Upper lobe of left lung (tissue), 6 donors: ENCODE data around the gene U2AF1L4. TPM values are rescaled to one million over a fixed set of nuclear protein-coding genes. Genes with fewer than 3 reads are reported as not detected.

Experiments used
- ATAC-seq, 2 donors: fragments of 200-7000 bp; cut with Tn5 transposase; one replicate each; pipeline ENCODE4 v1.9.1; 2022; ENCODE audit warnings: mild to moderate bottlenecking in 2 of 2, moderate library complexity in 2 of 2; ENCODE audit not compliant: low FRiP score in 2 of 2
- DNase-seq, 2 donors: peaks; one replicate each; pipeline ENCODE4 v3.0.0-alpha.2; 2019 to 2020
- H3K27ac ChIP-seq, 4 donors: fragments of 200-600 bp; sonication (generic); one replicate each; pipeline ENCODE4 v1.5.1; 2016 to 2019
- H3K27me3 ChIP-seq, 4 donors: fragments of 200-600 bp; sonication (generic); one replicate each; pipeline ENCODE4 v1.5.1; 2017 to 2019
- H3K36me3 ChIP-seq, 4 donors: fragments of 200-600 bp; sonication (generic); one replicate each; pipeline ENCODE4 v1.5.1; 2016 to 2019
- H3K4me1 ChIP-seq, 4 donors: fragments of 200-600 bp; sonication (generic); one replicate each; pipeline ENCODE4 v1.5.1; 2018 to 2019
- H3K4me3 ChIP-seq, 4 donors: fragments of 200-600 bp; sonication (generic); one replicate each; pipeline ENCODE4 v1.5.1; 2017 to 2019; ENCODE audit warnings: mild to moderate bottlenecking in 2 of 4, moderate library complexity in 1 of 4
- H3K9me3 ChIP-seq, 4 donors: fragments of 200-600 bp; sonication (generic); one replicate each; pipeline ENCODE4 v1.5.1; 2018 to 2019
- CTCF ChIP-seq, 6 experiments: fragments of 450-650 bp in 4 of 6; fragments of 200-600 bp in 2 of 6; sonication (generic) in 2 of 6; IDR thresholded peaks; one replicate each; pipeline ENCODE4 v1.5.1; 2016 to 2019; ENCODE audit warnings: antibody characterized with exemption in 6 of 6
- EP300 ChIP-seq, 4 donors: sonication (generic); formaldehyde crosslinking; IDR thresholded peaks; one replicate each; pipeline ENCODE4 v1.5.1; 2017; ENCODE audit warnings: antibody characterized with exemption in 4 of 4, control low read depth in 2 of 4
- POLR2A ChIP-seq, 4 donors: fragments of 450-650 bp; IDR thresholded peaks; one replicate each; pipeline ENCODE4 v1.5.1; 2016 to 2017; ENCODE audit warnings: antibody characterized with exemption in 4 of 4, mild to moderate bottlenecking in 2 of 4
- POLR2AphosphoS5 ChIP-seq, 2 donors: sonication (generic); formaldehyde crosslinking; IDR thresholded peaks; one replicate each; pipeline ENCODE4 v1.5.1; 2017; ENCODE audit warnings: antibody characterized with exemption in 2 of 2
- WGBS, 2 donors: methylation state at CpG; one replicate each; pipeline ENCODE4 v1.1.5; 2017 to 2018; 5-methylcytosine and 5-hydroxymethylcytosine counted together
- total RNA-seq, 6 donors: library from RNA; depleted of rRNA in 4 of 6; stranded (reverse); fragments of >200 nt in 4 of 6; gene quantifications; one replicate each; pipeline versions ENCODE4 v1.1.0 to v1.2.1, GENCODE V29; 2016 to 2021
- donor health status: DM: no; HTN: no; CAD: no; lungs with moderate emphysema.
- donor health status: DM: no; HTN: yes; CAD: no; lungs with severe emphysema.

The U2AF1L4 gene
- total RNA-seq, 6 donors from 2014 or later: 8.5 to 157 (median 22.0) TPM

- DNase-seq (peak; percentile 92 to 98), ATAC-seq (peak; percentile 87 to 91)
- Histone ChIP-seq H3K27me3 (no peaks in the 10 kb centered on the region), H3K9me3 (no peaks in the 10 kb centered on the region), H3K36me3 (peaks cover 0 to 4% (median 0%) of the 10 kb centered on the region in 4 donors), H3K27ac (peak overlapping the region; percentile 99 to 100 (median 100)), H3K4me3 (peak overlapping the region; percentile 63 to 91 (median 76)), H3K4me1 (peaks cover 42 to 69% (median 53%) of the 10 kb centered on the region in 4 donors)
- WGBS, 2 donors: 7 to 9% methylated on average over 32 to 41 of the region's 41 CpGs
- TF ChIP-seq CTCF (IDR thresholded peaks at IDR 0.05) (peak in 5 of 6 experiments; percentile 19 to 52 (median 40)), POLR2A (IDR thresholded peaks at IDR 0.05) (peak in 1 of 4 donors; percentile 88), EP300 (IDR thresholded peaks at IDR 0.05) (no peak), POLR2AphosphoS5 (IDR thresholded peaks at IDR 0.05) (peak in 1 of 2 donors; percentile 5)
Measured at GRCh38 chr19:35744430-35745327, 539 bp downstream of the U2AF1L4 start.

- WGBS, 2 donors: 89 to 94% methylated on average over 15 to 19 of the region's 19 CpGs
- ATAC-seq: no peak
- Histone ChIP-seq H3K9me3 (no peaks in the 10 kb centered on the region), H3K27ac (peak overlapping the region; percentile 99 to 100 (median 100)), H3K36me3 (peaks cover 0 to 8% (median 2%) of the 10 kb centered on the region in 4 donors), H3K4me3 (peak overlapping the region in 3 of 4 donors; percentile 63 to 91 (median 87)), H3K27me3 (no peaks in the 10 kb centered on the region), H3K4me1 (peaks cover 37 to 67% (median 52%) of the 10 kb centered on the region in 4 donors)
- TF ChIP-seq CTCF (IDR thresholded peaks at IDR 0.05): no peak
- TF ChIP-seq POLR2AphosphoS5 (IDR thresholded peaks at IDR 0.05): no peak
- TF ChIP-seq EP300 (IDR thresholded peaks at IDR 0.05): no peak
- no peak for TF ChIP-seq POLR2A (IDR thresholded peaks at IDR 0.05)
- DNase-seq: no peak
Measured at GRCh38 chr19:35743640-35744429, 1.4 kb downstream of the U2AF1L4 start.

GRCh38 chr19:35742121-35742724, 3.0 kb downstream of the U2AF1L4 start, which contains the start of gene IGFLR1:
Gene IGFLR1, minus strand, starts transcription at chr19:35742452. Its CDS starts 1,272 bp downstream, at chr19:35741180.
- Histone ChIP-seq H3K9me3 (no peaks in the 10 kb centered on the region), H3K36me3 (peaks cover 2 to 24% (median 16%) of the 10 kb centered on the region in 4 donors), H3K27me3 (no peaks in the 10 kb centered on the region), H3K4me1 (peaks cover 30 to 60% (median 45%) of the 10 kb centered on the region in 4 donors), H3K27ac (peak within 1 kb of the TSS; percentile 79 to 91 (median 88)), H3K4me3 (peak within 1 kb of the TSS in 3 of 4 donors; percentile 68 to 77 (median 70))
- DNase-seq (peak in 1 of 2 donors; percentile 73), ATAC-seq (no peak)
- 60 to 77% methylated on average over 9 of the region's 9 CpGs for WGBS, 2 donors
- TF ChIP-seq EP300 (IDR thresholded peaks at IDR 0.05) (no peak), POLR2AphosphoS5 (IDR thresholded peaks at IDR 0.05) (peak in 1 of 2 donors; percentile 24), POLR2A (IDR thresholded peaks at IDR 0.05) (peak in 1 of 4 donors; percentile 52), CTCF (IDR thresholded peaks at IDR 0.05) (no peak)

GRCh38 chr19:35741203-35741515, 4.1 kb downstream of the U2AF1L4 start:
- Histone ChIP-seq H3K4me1 (peaks cover 24 to 53% (median 39%) of the 10 kb centered on the region in 4 donors), H3K4me3 (peak overlapping the region; percentile 68 to 77 (median 74)), H3K27me3 (no peaks in the 10 kb centered on the region), H3K36me3 (peaks cover 2 to 35% (median 26%) of the 10 kb centered on the region in 4 donors), H3K27ac (peak overlapping the region; percentile 79 to 91 (median 88)), H3K9me3 (no peaks in the 10 kb centered on the region)
- peak in 1 of 2 donors; percentile 19 for DNase-seq
- WGBS, 2 donors: 7 to 21% methylated on average over 3 to 9 of the region's 12 CpGs
- peak in 1 of 6 experiments; percentile 3 for TF ChIP-seq CTCF (IDR thresholded peaks at IDR 0.05)
- TF ChIP-seq POLR2A (IDR thresholded peaks at IDR 0.05): no peak
- no peak for ATAC-seq
